K562 (cell line): ENCODE results near the gene DPH2. TPM values are rescaled to one million over a fixed set of nuclear protein-coding genes. Genes with fewer than 3 reads are reported as not detected.

Experiments
- ATAC-seq: fragments of 200-7000 bp; cut with Tn5 transposase; 3 replicates; pipeline ENCODE4 v1.9.1; 2020; ENCODE audit warnings: moderate library complexity
- BruUV-seq: library from RNA; stranded (reverse); fragments of 400-500 nt; replicated peaks from 2 replicates; lab custom pipeline; 2021; lab: Mats Ljungman, UMichigan
- CTCF ChIA-PET: fragments of 300-600 bp; formaldehyde crosslinking; extraction: SDS; loops from one replicate; lab custom pipeline; 2021; ENCODE audit warnings: low intra/inter-chr PET ratio; lab: Yijun Ruan, JAX
- POLR2A ChIA-PET: fragments of 300-600, 350-650 bp; sonication (Branson Sonifier 250); formaldehyde crosslinking; extraction: SDS; loops from one replicate; lab custom pipeline; 2021; ENCODE audit warnings: antibody characterized with exemption, inconsistent platforms; lab: Yijun Ruan, JAX
- DNase-seq, 4 experiments: peaks; one replicate each; pipeline versions ENCODE4 v3.0.0 to v3.0.0-alpha.2; 2011 to 2018; ENCODE audit warnings: low spot score in 3 of 4, mixed read lengths in 3 of 4; ENCODE audit errors: extremely low read depth in 1 of 4
- FAIRE-seq: peaks from 2 replicates; lab custom pipeline; 2011; peaks lifted over from hg19 to GRCh38; lab: Jason Lieb, UNC
- H2AFZ ChIP-seq: 2 replicates; pipeline ENCODE4 v1.6.0; 2011; ENCODE audit warnings: low read depth, low read length, control low read depth, inconsistent platforms
- H3K27ac ChIP-seq: fragments of 200-600 bp; 3 replicates; pipeline ENCODE4 v1.8.0; 2011; ENCODE audit warnings: low read depth, mild to moderate bottlenecking, control low read depth, inconsistent platforms, low read length, moderate library complexity, mixed read lengths; ENCODE audit errors: extremely low read depth
- H3K27me3 ChIP-seq, 2 experiments: fragments of 300-600 bp in 1 of 2; 2 replicates in 1 of 2; 3 replicates in 1 of 2; pipeline versions ENCODE4 v1.6.0 to v1.8.0; 2011; ENCODE audit warnings: inconsistent platforms in 2 of 2, low read length in 2 of 2, mild to moderate bottlenecking in 1 of 2, mixed read lengths in 1 of 2, moderate library complexity in 1 of 2; ENCODE audit not compliant: control insufficient read depth in 2 of 2, insufficient read depth in 2 of 2
- H3K36me3 ChIP-seq: fragments of 300-600 bp; 3 replicates; pipeline ENCODE4 v1.8.0; 2011; ENCODE audit warnings: mild to moderate bottlenecking, low read length, inconsistent platforms; ENCODE audit not compliant: control insufficient read depth, insufficient read depth
- H3K4me1 ChIP-seq, 2 experiments: fragments of 200-600 bp in 1 of 2; replicated peaks in 1 of 2; 2 replicates in 1 of 2; 3 replicates in 1 of 2; pipeline versions ENCODE4 v1.5.1 to v1.8.0; 2011; ENCODE audit warnings: inconsistent platforms in 2 of 2, low read length in 2 of 2, mild to moderate bottlenecking in 1 of 2, mixed read lengths in 1 of 2, moderate library complexity in 1 of 2; ENCODE audit not compliant: control insufficient read depth in 2 of 2, insufficient read depth in 2 of 2
- H3K4me2 ChIP-seq: 2 replicates; pipeline ENCODE4 v1.6.1; 2011; ENCODE audit warnings: low read length, control low read depth, inconsistent platforms, mixed read lengths; ENCODE audit not compliant: insufficient read depth
- H3K4me3 ChIP-seq: fragments of 200-600 bp; sonication (generic), shearing (Covaris generic); 2 replicates; pipeline ENCODE4 v1.5.1; 2016; ENCODE audit warnings: control low read depth, inconsistent platforms
- H3K79me2 ChIP-seq: fragments of 200-600 bp; 3 replicates; pipeline ENCODE4 v1.8.0; 2011; ENCODE audit warnings: low read length, inconsistent platforms; ENCODE audit not compliant: control insufficient read depth, insufficient read depth
- H3K9ac ChIP-seq, 2 experiments: 2 replicates each; pipeline versions ENCODE4 v1.6.0 to v1.6.1; 2011; ENCODE audit warnings: low read depth in 2 of 2, low read length in 2 of 2, control low read depth in 1 of 2, inconsistent platforms in 1 of 2, mild to moderate bottlenecking in 1 of 2, mixed read lengths in 1 of 2; ENCODE audit not compliant: insufficient read depth in 1 of 2
- H3K9me1 ChIP-seq: one replicate; pipeline ENCODE4 v1.6.0; 2011; ENCODE audit warnings: inconsistent platforms, mild to moderate bottlenecking, low read length, moderate library complexity; ENCODE audit not compliant: control insufficient read depth, insufficient read depth
- H3K9me3 ChIP-seq: replicated peaks from 2 replicates; pipeline ENCODE4 v1.5.1; 2011; ENCODE audit warnings: low read depth, low read length, inconsistent platforms; ENCODE audit not compliant: control insufficient read depth, insufficient read depth
- H4K20me1 ChIP-seq: replicated peaks from 2 replicates; pipeline ENCODE4 v1.6.1; 2011; ENCODE audit warnings: low read length, inconsistent platforms, mixed read lengths; ENCODE audit not compliant: control insufficient read depth, insufficient read depth
- LEF1 ChIP-seq: fragments of 450-650 bp; IDR thresholded peaks from 2 replicates; pipeline ENCODE4 v1.6.1; 2016; ENCODE audit warnings: mild to moderate bottlenecking
- NR2C2 ChIP-seq, 2 experiments: fragments of 200-800 bp in 1 of 2; sonication (Bioruptor generic) in 1 of 2; sonication (generic) in 1 of 2; formaldehyde crosslinking in 1 of 2; IDR thresholded peaks; 2 replicates each; pipeline versions ENCODE4 v1.6.1 to v1.8.0; 2016 to 2022; ENCODE audit warnings: mild to moderate bottlenecking in 1 of 2, missing compliant biosample characterization in 1 of 2, missing genetic modification characterization in 1 of 2, missing genetic modification reagents in 1 of 2
- RAD21 ChIP-seq, 2 experiments: fragments of 250-450 bp in 1 of 2; fragments of 450-650 bp in 1 of 2; sonication (Bioruptor Pico) in 1 of 2; formaldehyde crosslinking in 1 of 2; IDR thresholded peaks in 1 of 2; conservative IDR thresholded peaks in 1 of 2; 2 replicates each; pipeline versions ENCODE4 v1.4.0 to v1.8.0; 2020 to 2022; ENCODE audit warnings: mild to moderate bottlenecking in 2 of 2, moderate library complexity in 1 of 2
- TBP ChIP-seq: optimal IDR thresholded peaks from 2 replicates; pipeline ENCODE3; 2011; ENCODE audit warnings: low read depth, low read length, improper control_type of control experiment
- ZNF12 ChIP-seq: sonication (generic); formaldehyde crosslinking; IDR thresholded peaks from 2 replicates; pipeline ENCODE4 v1.4.0; 2020; ENCODE audit warnings: mild to moderate bottlenecking, missing genetic modification reagents
- ZNF165 ChIP-seq: fragments of 250-450 bp; sonication (Bioruptor Pico); IDR thresholded peaks from 2 replicates; pipeline ENCODE4 v1.4.0; 2020; ENCODE audit warnings: borderline replicate concordance
- ZNF655 ChIP-seq: fragments of 250-450 bp; sonication (Bioruptor Pico); IDR thresholded peaks from 2 replicates; pipeline ENCODE4 v1.5.0; 2021
- WGBS: fragments of 100-300 bp; shearing (Covaris generic); methylation state at CpG from one replicate; pipeline ENCODE4 v1.1.6; 2016; ENCODE audit warnings: low coverage, mixed read lengths; ENCODE audit not compliant: insufficient coverage; ENCODE audit errors: missing lambda C conversion rate; 5-methylcytosine and 5-hydroxymethylcytosine counted together
- in situ Hi-C: fragments of 300-500 bp; cut with MboI; formaldehyde crosslinking; loops from 4 replicates; pipeline ENCODE4 v1.15.0; 2018; ENCODE audit warnings: inconsistent platforms, mixed read lengths
- intact Hi-C: fragments of 100-400 bp; cut with micrococcal nuclease; formaldehyde crosslinking; loops from 2 replicates; pipeline ENCODE4 v1.14.2; 2022
- polyA plus RNA-seq, 8 experiments: library from polyadenylated mRNA; depleted of rRNA in 4 of 8; stranded (reverse) in 5 of 8; unstranded in 3 of 8; fragments of >200 nt; fragmentation: Nextera tagmentation in 2 of 8; fragmentation: Illumina TruSeq in 1 of 8; extraction: Ambion mirVana in 2 of 8; extraction: Trizol in 1 of 8; gene quantifications; 2 replicates each; pipeline versions ENCODE4 v1.2.1 to v1.2.3, GENCODE V29; 2011 to 2014; ENCODE audit warnings: inconsistent platforms in 1 of 8, missing spikeins in 1 of 8
- total RNA-seq, 7 experiments: library from RNA; depleted of rRNA in 6 of 7; stranded (reverse); fragments of >200 nt in 6 of 7; fragmentation: Illumina TruSeq in 2 of 7; extraction: Trizol in 2 of 7; gene quantifications; 2 replicates each; pipeline versions ENCODE4 v1.2.1 to v1.2.3, GENCODE V29; 2011 to 2021; ENCODE audit warnings: low replicate concordance in 1 of 7
- TF ChIP-seq, protein P1 (sequence below): fragments of 450-650 bp; IDR thresholded peaks from 2 replicates; pipeline ENCODE4 v1.7.1; 2018; ENCODE audit warnings: mild to moderate bottlenecking, low read depth; ENCODE audit not compliant: partially characterized antibody

Gene DPH2
- total and polyA plus RNA-seq, 9 of the 15 experiments (the other 6 are each of a cell fraction or from before 2014, with no cell fraction given) = 17.9 to 94.1 (median 68.1) TPM

DNA sequence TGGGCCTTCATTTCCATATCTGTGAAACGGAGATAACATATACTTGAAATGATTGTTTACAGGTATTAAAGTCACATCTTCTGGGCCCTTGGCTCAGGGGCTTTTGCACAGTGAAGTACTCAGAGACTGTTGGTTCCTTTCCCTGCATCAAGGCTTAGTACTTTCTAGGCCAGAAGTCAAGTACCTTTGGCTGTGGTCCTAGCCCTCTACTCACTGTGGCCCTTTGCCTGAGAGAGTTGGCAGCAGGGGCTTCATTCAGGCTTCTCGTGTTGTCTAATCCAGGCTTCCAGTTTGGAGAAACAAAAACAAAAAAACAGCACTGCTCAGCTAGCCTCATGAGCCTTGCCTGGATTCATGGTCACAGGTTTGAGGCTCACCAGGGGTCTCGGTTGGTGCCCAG lies 8.1 kb upstream of the DPH2 start:
- FAIRE-seq (no peak), ATAC-seq (no peak), DNase-seq (no peak)
- WGBS = 57% methylated on average over 3 of the region's 3 CpGs
- no peaks in the 10 kb centered on the region for H3K9me1 ChIP-seq
- POLR2A ChIA-PET = interaction anchor here (0.6 kb wide), 1 partner anchor 9 kb away, joined by 7 read pairs; no protein-coding TSS in a partner anchor
- TF ChIP-seq ZNF12 (CRISPR knock-in tag) (no peak), LEF1 (no peak), ZNF655 (CRISPR knock-in tag) (no peak), TBP (no peak), NR2C2 (CRISPR knock-in tag; IDR thresholded peaks at IDR 0.05) (no peak), NR2C2 (tag; IDR thresholded peaks at IDR 0.05) (no peak), RAD21 (CRISPR knock-in tag; conservative IDR thresholded peaks at IDR 0.05 in 1 of 2, IDR thresholded peaks at IDR 0.05 in 1 of 2) (no peak), ZNF165 (CRISPR knock-in tag) (no peak)
- TF ChIP-seq, protein P1, sequence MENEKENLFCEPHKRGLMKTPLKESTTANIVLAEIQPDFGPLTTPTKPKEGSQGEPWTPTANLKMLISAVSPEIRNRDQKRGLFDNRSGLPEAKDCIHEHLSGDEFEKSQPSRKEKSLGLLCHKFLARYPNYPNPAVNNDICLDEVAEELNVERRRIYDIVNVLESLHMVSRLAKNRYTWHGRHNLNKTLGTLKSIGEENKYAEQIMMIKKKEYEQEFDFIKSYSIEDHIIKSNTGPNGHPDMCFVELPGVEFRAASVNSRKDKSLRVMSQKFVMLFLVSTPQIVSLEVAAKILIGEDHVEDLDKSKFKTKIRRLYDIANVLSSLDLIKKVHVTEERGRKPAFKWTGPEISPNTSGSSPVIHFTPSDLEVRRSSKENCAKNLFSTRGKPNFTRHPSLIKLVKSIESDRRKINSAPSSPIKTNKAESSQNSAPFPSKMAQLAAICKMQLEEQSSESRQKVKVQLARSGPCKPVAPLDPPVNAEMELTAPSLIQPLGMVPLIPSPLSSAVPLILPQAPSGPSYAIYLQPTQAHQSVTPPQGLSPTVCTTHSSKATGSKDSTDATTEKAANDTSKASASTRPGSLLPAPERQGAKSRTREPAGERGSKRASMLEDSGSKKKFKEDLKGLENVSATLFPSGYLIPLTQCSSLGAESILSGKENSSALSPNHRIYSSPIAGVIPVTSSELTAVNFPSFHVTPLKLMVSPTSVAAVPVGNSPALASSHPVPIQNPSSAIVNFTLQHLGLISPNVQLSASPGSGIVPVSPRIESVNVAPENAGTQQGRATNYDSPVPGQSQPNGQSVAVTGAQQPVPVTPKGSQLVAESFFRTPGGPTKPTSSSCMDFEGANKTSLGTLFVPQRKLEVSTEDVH = no peak
- no TSS peak for BruUV-seq
- H3K4me1 ChIP-seq = peaks cover 16 to 18% of the 10 kb centered on the region in 2 experiments; a peak in 4 of 5 replicates
- CTCF ChIA-PET = no interaction called here
- H3K27ac ChIP-seq = no peak overlapping the region
- H3K27me3 ChIP-seq = no peaks in the 10 kb centered on the region
- H3K9ac ChIP-seq = no peak overlapping the region
- peaks cover 70% of the 10 kb centered on the region for H3K36me3 ChIP-seq
- no peaks in the 10 kb centered on the region for H3K79me2 ChIP-seq
- H4K20me1 ChIP-seq = peaks cover 9% of the 10 kb centered on the region; the same call in 1 of the 2 replicates
- intact Hi-C loops = no loop called here
- no peak overlapping the region for H2AFZ ChIP-seq
- no peaks in the 10 kb centered on the region for H3K9me3 ChIP-seq
- H3K4me2 ChIP-seq = no peak overlapping the region
- in situ Hi-C loops = no loop called here
- no peak overlapping the region for H3K4me3 ChIP-seq
